GM10266 (cell line): Measurements from ENCODE around the gene YIPF6.
"Not testable (repeated sequence)": the region's sequence is repeated elsewhere in the genome, so short reads cannot be mapped to it uniquely, and the experiment has no call there.

ENCODE experiments used
- DNase-seq: peaks from one replicate; pipeline ENCODE4 v3.0.0; 2012; ENCODE audit errors: extremely low spot score
- TF ChIP-seq, protein P1 (sequence below): IDR thresholded peaks from 2 replicates; pipeline ENCODE4 v1.5.1; 2012; ENCODE audit warnings: mild to moderate bottlenecking, low read depth; ENCODE audit not compliant: control insufficient read depth, insufficient read depth; ENCODE audit errors: missing control alignments

Gene YIPF6

DNA sequence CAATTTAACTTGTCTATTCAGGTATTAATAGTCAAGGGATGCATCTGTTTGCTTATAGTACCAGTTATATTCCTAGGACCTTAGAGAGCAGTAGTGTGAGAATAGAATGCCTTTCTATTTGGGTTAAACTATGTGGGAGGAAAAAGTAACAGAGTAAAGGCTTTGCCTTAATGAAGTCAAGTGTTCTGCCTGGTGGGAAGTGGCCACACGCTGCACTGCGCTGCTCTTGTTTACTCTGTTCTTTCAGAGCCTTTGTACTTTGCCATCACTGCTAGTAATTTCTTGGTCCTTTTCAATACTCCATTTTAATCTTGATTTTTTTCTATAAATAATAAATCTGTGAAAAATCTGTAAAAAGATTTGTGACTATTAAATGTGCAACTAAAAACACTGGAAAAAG lies 38.0 kb downstream of the YIPF6 start:
- DNase-seq: no peak
- TF ChIP-seq, protein P1, sequence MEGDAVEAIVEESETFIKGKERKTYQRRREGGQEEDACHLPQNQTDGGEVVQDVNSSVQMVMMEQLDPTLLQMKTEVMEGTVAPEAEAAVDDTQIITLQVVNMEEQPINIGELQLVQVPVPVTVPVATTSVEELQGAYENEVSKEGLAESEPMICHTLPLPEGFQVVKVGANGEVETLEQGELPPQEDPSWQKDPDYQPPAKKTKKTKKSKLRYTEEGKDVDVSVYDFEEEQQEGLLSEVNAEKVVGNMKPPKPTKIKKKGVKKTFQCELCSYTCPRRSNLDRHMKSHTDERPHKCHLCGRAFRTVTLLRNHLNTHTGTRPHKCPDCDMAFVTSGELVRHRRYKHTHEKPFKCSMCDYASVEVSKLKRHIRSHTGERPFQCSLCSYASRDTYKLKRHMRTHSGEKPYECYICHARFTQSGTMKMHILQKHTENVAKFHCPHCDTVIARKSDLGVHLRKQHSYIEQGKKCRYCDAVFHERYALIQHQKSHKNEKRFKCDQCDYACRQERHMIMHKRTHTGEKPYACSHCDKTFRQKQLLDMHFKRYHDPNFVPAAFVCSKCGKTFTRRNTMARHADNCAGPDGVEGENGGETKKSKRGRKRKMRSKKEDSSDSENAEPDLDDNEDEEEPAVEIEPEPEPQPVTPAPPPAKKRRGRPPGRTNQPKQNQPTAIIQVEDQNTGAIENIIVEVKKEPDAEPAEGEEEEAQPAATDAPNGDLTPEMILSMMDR: no peak

DNA sequence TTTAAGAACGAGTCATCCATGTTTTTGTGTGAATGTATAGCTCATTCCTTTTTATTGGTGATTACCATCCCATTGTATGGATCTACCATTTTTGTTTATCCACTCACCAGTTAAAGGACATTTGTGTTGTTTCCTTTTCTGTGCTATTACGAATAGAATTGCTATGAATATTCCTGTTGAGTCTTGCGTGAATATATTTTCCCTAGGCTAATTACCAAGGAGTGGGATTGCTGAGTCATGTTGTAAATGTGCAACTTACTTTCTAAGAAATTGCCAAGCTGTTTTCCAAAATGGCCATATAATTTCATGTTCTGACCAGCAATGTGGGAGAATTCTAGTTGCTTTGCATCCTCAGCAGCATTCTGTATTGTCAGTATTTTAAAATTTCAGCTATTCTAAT lies 51.3 kb downstream of the YIPF6 start:
- no peak for DNase-seq
- TF ChIP-seq, protein P1: no peak

DNA sequence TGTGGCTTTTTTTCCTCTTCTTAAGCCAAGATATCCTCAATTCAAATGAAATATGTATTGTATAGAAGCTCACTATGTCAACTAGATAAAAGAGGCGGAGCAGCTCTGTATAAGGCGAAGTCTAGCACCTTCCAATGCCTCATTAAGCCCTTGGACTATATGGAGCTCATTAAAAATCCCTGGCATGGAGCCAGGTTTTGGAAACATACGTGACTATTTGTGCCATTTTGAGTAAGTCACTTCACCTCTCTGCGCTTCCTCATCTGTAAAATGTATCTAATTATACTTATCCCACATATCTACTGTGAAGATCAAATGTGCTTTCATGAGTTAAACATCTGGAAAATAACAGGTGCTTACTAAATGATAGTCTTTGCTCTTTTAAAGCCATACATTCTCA lies 57.2 kb downstream of the YIPF6 start:
- DNase-seq: no peak
- TF ChIP-seq, protein P1: no peak

DNA sequence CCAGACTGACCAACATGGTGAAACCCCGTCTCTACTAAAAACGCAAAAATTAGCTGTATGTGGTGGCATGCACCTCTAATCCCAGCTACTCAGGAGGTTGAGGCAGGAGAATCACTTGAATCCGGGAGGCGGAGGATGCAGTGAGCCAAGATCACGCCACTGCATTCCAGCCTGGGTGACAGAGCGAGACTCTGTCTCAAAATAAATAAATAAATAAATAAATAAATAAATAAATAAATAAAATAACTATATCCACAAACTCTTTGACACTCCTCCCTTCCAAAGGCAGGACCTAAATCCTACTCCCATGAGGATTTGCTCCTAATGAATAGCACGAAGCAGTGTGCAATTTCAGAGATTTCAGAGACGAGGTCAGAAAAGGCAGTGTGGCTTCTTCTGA lies 58.3 kb downstream of the YIPF6 start:
- not testable (repeated sequence) for DNase-seq

DNA sequence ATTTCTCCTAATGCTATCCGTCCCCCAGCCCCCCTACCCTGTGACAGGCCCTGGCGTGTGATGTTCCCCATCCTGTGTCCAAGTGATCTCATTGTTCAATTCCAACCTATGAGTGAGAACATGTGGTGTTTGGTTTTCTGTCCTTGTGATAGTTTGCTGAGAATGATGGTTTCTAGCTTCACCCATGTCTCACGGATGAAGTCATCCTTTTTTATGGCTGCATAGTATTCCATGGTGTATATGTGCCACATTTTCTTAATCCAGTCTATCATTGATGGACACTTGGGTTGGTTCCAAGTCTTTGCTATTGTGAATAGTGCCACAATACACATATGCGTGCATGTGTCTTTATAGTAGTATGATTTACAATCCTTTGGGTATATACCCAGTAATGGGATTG lies 61.1 kb downstream of the YIPF6 start:
- not testable (repeated sequence) for DNase-seq

DNA sequence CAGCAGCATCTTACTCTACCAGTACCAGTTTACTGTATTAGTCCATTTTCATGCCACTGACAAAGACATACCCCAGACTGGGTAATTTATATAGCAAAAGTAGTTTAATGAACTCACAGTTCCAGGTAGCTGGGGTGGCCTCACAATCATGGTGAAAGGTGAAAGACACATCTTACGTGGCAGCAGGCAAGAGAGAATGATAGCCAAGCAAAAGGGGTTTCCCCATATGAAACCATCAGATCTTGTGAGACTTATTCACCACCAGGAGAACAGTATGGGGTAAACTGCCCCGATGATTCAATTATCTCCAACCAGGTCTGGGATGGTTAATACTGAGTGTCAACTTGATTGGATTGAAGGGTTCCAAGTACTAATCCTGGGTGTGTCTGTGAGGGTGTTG lies 69.3 kb downstream of the YIPF6 start:
- no peak for DNase-seq
- TF ChIP-seq, protein P1: no peak

DNA sequence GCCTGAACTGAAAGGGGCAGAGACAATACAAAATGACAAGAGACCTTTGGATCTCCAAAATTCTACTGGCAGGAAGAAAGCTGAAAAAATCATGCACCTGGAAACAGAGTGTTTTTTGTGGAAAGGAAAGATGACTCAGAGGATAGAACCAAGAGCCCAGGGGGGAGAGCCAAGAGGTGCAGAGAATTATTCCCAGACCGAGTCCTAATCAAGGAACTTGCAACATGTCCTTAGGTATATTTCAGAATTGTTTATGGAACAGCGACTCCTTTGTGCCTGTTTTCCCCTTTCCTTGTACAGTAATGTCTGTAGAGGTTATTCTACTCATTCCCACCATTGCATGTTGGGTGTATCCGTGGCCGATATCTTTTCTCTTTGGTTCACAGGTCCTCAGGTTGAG lies 71.7 kb downstream of the YIPF6 start:
- TF ChIP-seq, protein P1: no peak
- no peak for DNase-seq

DNA sequence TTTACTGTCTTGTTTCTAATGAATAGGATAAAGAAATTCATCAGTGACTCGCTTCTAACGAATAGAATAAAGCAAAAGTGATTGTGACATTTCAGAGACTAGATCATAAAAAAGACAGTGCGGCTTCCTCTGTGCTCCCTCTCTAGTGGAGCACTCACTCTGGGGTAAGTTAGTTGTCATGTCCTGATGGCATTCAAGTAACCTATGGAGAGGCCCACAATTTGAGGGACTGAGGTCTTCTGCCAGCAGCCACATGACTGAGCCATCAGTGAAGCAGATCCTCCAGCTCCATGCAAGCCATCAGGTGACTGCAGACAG lies 72.4 kb downstream of the YIPF6 start:
- DNase-seq: no peak
- TF ChIP-seq, protein P1: no peak
